ENCODE results near the gene DCUN1D4.

DCUN1D4 gene

GRCh38 chr4:51842554-51843308, at the start of gene DCUN1D4:
Gene DCUN1D4, plus strand, starts transcription at chr4:51843153. Its CDS starts 90 bp downstream, at chr4:51843243.
- DNase-seq (ENCODE audit: low read depth, low spot score) = peak; percentile 94

GRCh38 chr4:51820443-51821234, 22.3 kb upstream of the DCUN1D4 start:
- no peak for DNase-seq (ENCODE audit: low read depth, low spot score)

GRCh38 chr4:51825341-51825740, 17.6 kb upstream of the DCUN1D4 start:
- no peak for DNase-seq (ENCODE audit: low read depth, low spot score)

- no peak for DNase-seq (ENCODE audit: low read depth, low spot score)
Measured at GRCh38 chr4:51830156-51830720, 12.7 kb upstream of the DCUN1D4 start.

GRCh38 chr4:51831133-51831532, 11.8 kb upstream of the DCUN1D4 start:
- DNase-seq (ENCODE audit: low read depth, low spot score) = peak; percentile 26

GRCh38 chr4:51833236-51833635, 9.7 kb upstream of the DCUN1D4 start:
- no peak for DNase-seq (ENCODE audit: low read depth, low spot score)

- no peak for DNase-seq (ENCODE audit: low read depth, low spot score)
Measured at GRCh38 chr4:51835079-51835478, 7.9 kb upstream of the DCUN1D4 start.

GRCh38 chr4:51835855-51836254, 7.1 kb upstream of the DCUN1D4 start:
- no peak for DNase-seq (ENCODE audit: low read depth, low spot score)

- no peak for DNase-seq (ENCODE audit: low read depth, low spot score)
Measured at GRCh38 chr4:51836549-51836948, 6.4 kb upstream of the DCUN1D4 start.

- DNase-seq (ENCODE audit: low read depth, low spot score) = no peak
Measured at GRCh38 chr4:51840781-51841180, 2.2 kb upstream of the DCUN1D4 start.

- DNase-seq (ENCODE audit: low read depth, low spot score) = no peak
Measured at GRCh38 chr4:51842167-51842553, 793 bp upstream of the DCUN1D4 start.

- peak; percentile 17 for DNase-seq (ENCODE audit: low read depth, low spot score)
Measured at GRCh38 chr4:51843309-51844152, 578 bp downstream of the DCUN1D4 start.

GRCh38 chr4:51844153-51845054, 1.5 kb downstream of the DCUN1D4 start:
- DNase-seq (ENCODE audit: low read depth, low spot score) = peak; percentile 53

GRCh38 chr4:51845055-51845426, 2.1 kb downstream of the DCUN1D4 start:
- no peak for DNase-seq (ENCODE audit: low read depth, low spot score)

- DNase-seq (ENCODE audit: low read depth, low spot score) = no peak
Measured at GRCh38 chr4:51845711-51846110, 2.8 kb downstream of the DCUN1D4 start.

- no peak for DNase-seq (ENCODE audit: low read depth, low spot score)
Measured at GRCh38 chr4:51849430-51849829, 6.5 kb downstream of the DCUN1D4 start.

GRCh38 chr4:51850294-51850693, 7.3 kb downstream of the DCUN1D4 start:
- no peak for DNase-seq (ENCODE audit: low read depth, low spot score)

GRCh38 chr4:51851090-51851936, 8.4 kb downstream of the DCUN1D4 start:
- no peak for DNase-seq (ENCODE audit: low read depth, low spot score)

GRCh38 chr4:51851937-51852290, 9.0 kb downstream of the DCUN1D4 start:
- DNase-seq (ENCODE audit: low read depth, low spot score) = no peak
